ENCODE data around the gene UGT2A2.
"Not testable (repeated sequence)": the region's sequence is repeated elsewhere in the genome, so short reads cannot be mapped to it uniquely, and the experiment has no call there.

The UGT2A2 gene

DNA sequence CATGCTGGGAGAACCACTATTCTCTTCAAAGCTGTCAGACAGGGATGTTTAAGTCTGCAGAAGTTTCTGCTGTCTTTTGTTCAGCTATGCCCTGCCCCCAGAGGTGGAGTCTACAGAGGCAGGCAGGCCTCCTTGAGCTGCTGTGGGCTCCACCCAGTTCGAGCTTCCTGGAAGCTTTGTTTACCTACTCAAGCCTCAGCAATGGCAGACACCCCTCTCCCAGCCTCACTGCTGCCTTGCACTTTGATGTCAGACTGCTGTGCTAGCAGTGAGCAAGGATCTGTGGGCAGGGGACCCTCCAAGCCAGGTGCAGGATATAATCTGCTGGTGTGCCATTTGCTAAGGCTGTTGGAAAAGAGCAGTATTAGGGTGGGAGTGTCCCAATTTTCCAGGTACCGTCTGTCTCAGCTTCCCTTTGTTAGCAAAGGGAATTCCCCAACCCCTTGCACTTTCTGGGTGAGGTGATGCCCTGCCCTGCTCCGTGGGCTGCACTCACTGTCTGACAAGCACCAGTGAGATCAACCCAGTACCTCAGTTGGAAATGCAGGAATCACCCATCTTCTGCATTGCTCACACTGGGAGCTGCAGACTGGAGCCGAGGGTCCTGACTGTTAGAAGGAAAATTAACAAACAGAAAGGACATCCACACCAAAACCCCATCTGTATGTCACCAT lies 21.8 kb upstream of the UGT2A2 start:
- not testable (repeated sequence) for H2BK120ac ChIP-seq (ENCODE audit: low read depth, low read length); H3K27me3 ChIP-seq (ENCODE audit: control insufficient read depth in 1 of 2, insufficient read depth in 1 of 2, low read length in 2 of 2); H3K4me2 ChIP-seq (ENCODE audit: low read length, poor library complexity, severe bottlenecking); H3K9ac ChIP-seq (ENCODE audit: low read length); H3K14ac ChIP-seq (ENCODE audit: low read length in 2 of 2); H3K18ac ChIP-seq (ENCODE audit: low read depth in 1 of 2, low read length in 2 of 2); H2AFZ ChIP-seq (ENCODE audit: low read depth, low read length); H3K4me3 ChIP-seq (ENCODE audit: insufficient read depth in 1 of 2, low read depth in 1 of 2, low read length in 2 of 2); DNase-seq; H4K8ac ChIP-seq (ENCODE audit: low read length); H3K79me1 ChIP-seq (replicated peaks; ENCODE audit: low read length, poor library complexity, severe bottlenecking); H2BK12ac ChIP-seq (ENCODE audit: low read length in 2 of 2); H3K27ac ChIP-seq (ENCODE audit: low read length, poor library complexity, severe bottlenecking); H3K9me3 ChIP-seq (ENCODE audit: control insufficient read depth, low read length); H4K91ac ChIP-seq (ENCODE audit: low read length); H3K4ac ChIP-seq (ENCODE audit: low read depth in 1 of 2, low read length in 2 of 2); H3K23ac ChIP-seq (ENCODE audit: low read length in 2 of 2); H2AK5ac ChIP-seq (ENCODE audit: low read length, severe bottlenecking); H3K4me1 ChIP-seq (ENCODE audit: control insufficient read depth, insufficient read depth, low read depth, low read length); H2BK5ac ChIP-seq (ENCODE audit: low read depth, low read length, poor library complexity, severe bottlenecking); H2BK15ac ChIP-seq (ENCODE audit: low read depth, poor library complexity, severe bottlenecking); H3K36me3 ChIP-seq (ENCODE audit: control insufficient read depth in 1 of 2, insufficient read depth in 2 of 2, low read depth in 1 of 2, low read length in 2 of 2)
- 61% methylated on average over 3 of the region's 4 CpGs for WGBS

DNA sequence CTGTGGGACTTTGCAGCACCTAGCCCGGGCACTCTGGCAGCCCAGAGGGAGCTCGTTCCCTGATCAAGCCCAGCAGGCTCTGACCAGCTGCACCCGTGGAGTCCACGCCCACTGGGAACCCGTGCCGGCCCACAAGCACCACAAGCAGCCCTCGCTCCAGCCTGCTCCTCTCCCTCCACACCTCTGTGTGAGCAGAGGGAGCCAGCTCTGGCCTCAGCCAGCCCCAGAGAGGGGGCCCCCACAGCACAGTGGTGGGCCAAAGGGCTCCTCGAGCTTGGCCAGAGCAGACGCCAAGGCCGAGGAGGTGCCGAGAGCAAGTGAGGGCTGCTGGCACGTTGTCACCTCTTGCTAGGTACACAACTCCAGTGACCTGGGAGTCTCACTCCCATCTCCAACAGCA lies 18.7 kb upstream of the UGT2A2 start:
- WGBS, result 84% methylated on average over 12 of the region's 12 CpGs

DNA sequence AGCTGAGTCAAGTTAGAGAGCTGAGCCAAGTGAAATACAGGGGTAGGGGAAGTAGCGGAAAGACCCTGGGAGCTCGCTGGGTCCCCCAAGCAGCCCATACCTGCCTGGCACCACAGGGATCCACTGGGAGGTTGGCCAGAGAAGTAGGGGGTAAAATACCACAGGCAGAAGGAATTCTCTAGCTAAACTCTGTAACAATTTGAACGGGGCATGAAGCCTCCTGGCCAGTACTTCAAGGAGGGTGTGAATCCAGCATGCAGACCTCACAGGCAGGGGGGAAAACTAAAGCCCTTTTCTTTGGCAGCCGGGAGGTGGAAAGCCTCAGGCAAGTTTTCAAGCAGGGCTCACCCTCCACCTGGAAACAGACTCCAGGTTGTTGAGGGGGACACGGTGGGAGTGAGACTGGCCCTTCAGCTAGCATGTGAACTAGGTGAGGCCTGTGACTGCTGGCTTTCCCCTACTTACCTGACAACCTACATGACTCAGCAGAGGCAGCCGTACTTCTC lies 17.3 kb upstream of the UGT2A2 start:
- Histone ChIP-seq H3K4me2 (ENCODE audit: low read length, poor library complexity, severe bottlenecking) (no peak overlapping the region), H4K91ac (ENCODE audit: low read length) (no peak overlapping the region), H2BK120ac (ENCODE audit: low read depth, low read length) (no peak overlapping the region), H3K14ac (ENCODE audit: low read length in 2 of 2) (no peak overlapping the region), H3K4me1 (ENCODE audit: control insufficient read depth, insufficient read depth, low read depth, low read length) (no peaks in the 10 kb centered on the region), H2BK12ac (ENCODE audit: low read length in 2 of 2) (no peak overlapping the region), H3K4ac (ENCODE audit: low read depth in 1 of 2, low read length in 2 of 2) (no peak overlapping the region), H3K9ac (ENCODE audit: low read length) (no peak overlapping the region), H3K36me3 (ENCODE audit: control insufficient read depth in 1 of 2, insufficient read depth in 2 of 2, low read depth in 1 of 2, low read length in 2 of 2) (no peaks in the 10 kb centered on the region), H2AFZ (ENCODE audit: low read depth, low read length) (no peak overlapping the region), H4K8ac (ENCODE audit: low read length) (no peak overlapping the region), H2BK15ac (ENCODE audit: low read depth, poor library complexity, severe bottlenecking) (no peak overlapping the region), H2AK5ac (ENCODE audit: low read length, severe bottlenecking) (no peak overlapping the region), H3K23ac (ENCODE audit: low read length in 2 of 2) (no peak overlapping the region), H2BK5ac (ENCODE audit: low read depth, low read length, poor library complexity, severe bottlenecking) (no peak overlapping the region), H3K79me1 (replicated peaks; ENCODE audit: low read length, poor library complexity, severe bottlenecking) (no peaks in the 10 kb centered on the region), H3K27ac (ENCODE audit: low read length, poor library complexity, severe bottlenecking) (no peak overlapping the region), H3K9me3 (ENCODE audit: control insufficient read depth, low read length) (no peaks in the 10 kb centered on the region), H3K4me3 (ENCODE audit: insufficient read depth in 1 of 2, low read depth in 1 of 2, low read length in 2 of 2) (no peak overlapping the region), H3K18ac (ENCODE audit: low read depth in 1 of 2, low read length in 2 of 2) (no peak overlapping the region), H3K27me3 (ENCODE audit: control insufficient read depth in 1 of 2, insufficient read depth in 1 of 2, low read length in 2 of 2) (no peaks in the 10 kb centered on the region)
- no peak for DNase-seq
- 69% methylated on average over 6 of the region's 6 CpGs for WGBS

More for the DNA sequence above, 18.7 kb upstream of the UGT2A2 start:
- Histone ChIP-seq H3K9ac (ENCODE audit: low read length) (no peak overlapping the region), H2AK5ac (ENCODE audit: low read length, severe bottlenecking) (no peak overlapping the region), H2BK12ac (ENCODE audit: low read length in 2 of 2) (no peak overlapping the region), H3K4ac (ENCODE audit: low read depth in 1 of 2, low read length in 2 of 2) (no peak overlapping the region), H2BK120ac (ENCODE audit: low read depth, low read length) (no peak overlapping the region), H3K79me1 (replicated peaks; ENCODE audit: low read length, poor library complexity, severe bottlenecking) (no peaks in the 10 kb centered on the region), H3K14ac (ENCODE audit: low read length in 2 of 2) (no peak overlapping the region), H3K4me2 (ENCODE audit: low read length, poor library complexity, severe bottlenecking) (no peak overlapping the region), H3K4me1 (ENCODE audit: control insufficient read depth, insufficient read depth, low read depth, low read length) (no peaks in the 10 kb centered on the region), H4K91ac (ENCODE audit: low read length) (no peak overlapping the region), H3K36me3 (ENCODE audit: control insufficient read depth in 1 of 2, insufficient read depth in 2 of 2, low read depth in 1 of 2, low read length in 2 of 2) (no peaks in the 10 kb centered on the region), H2BK15ac (ENCODE audit: low read depth, poor library complexity, severe bottlenecking) (no peak overlapping the region), H3K23ac (ENCODE audit: low read length in 2 of 2) (no peak overlapping the region), H3K9me3 (ENCODE audit: control insufficient read depth, low read length) (no peaks in the 10 kb centered on the region), H3K4me3 (ENCODE audit: insufficient read depth in 1 of 2, low read depth in 1 of 2, low read length in 2 of 2) (no peak overlapping the region), H3K27me3 (ENCODE audit: control insufficient read depth in 1 of 2, insufficient read depth in 1 of 2, low read length in 2 of 2) (no peaks in the 10 kb centered on the region), H2AFZ (ENCODE audit: low read depth, low read length) (no peak overlapping the region), H2BK5ac (ENCODE audit: low read depth, low read length, poor library complexity, severe bottlenecking) (no peak overlapping the region), H4K8ac (ENCODE audit: low read length) (no peak overlapping the region), H3K18ac (ENCODE audit: low read depth in 1 of 2, low read length in 2 of 2) (no peak overlapping the region), H3K27ac (ENCODE audit: low read length, poor library complexity, severe bottlenecking) (no peak overlapping the region)
- no peak for DNase-seq

DNA sequence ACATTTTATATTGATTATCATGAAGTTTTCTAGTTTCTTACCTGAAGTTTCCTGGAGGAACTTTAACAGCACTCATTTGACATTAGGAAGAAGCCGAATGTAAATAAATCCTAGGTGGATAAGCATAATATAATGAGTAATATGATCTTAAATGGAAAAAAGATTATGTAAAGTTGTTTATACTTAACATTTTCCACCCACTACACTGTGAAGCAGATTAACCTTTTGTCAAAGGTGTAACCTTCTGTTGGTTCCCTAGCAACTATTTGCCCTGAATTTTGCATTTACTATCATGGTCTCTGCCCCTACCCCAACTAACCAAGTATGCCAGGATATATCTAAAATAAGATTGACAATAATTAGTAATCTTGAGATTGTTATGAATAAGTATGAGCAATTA lies 13.7 kb upstream of the UGT2A2 start, which contains the start of gene UGT2A1:
UGT2A1 (minus strand) TSS at position 101 of the 400 bp plus-strand sequence. CDS start 5,603 bp downstream, outside the sequence.
- Histone ChIP-seq H3K27ac (ENCODE audit: low read length, poor library complexity, severe bottlenecking) (no peak within 1 kb of the TSS), H3K23ac (ENCODE audit: low read length in 2 of 2) (no peak within 1 kb of the TSS), H2BK15ac (ENCODE audit: low read depth, poor library complexity, severe bottlenecking) (no peak within 1 kb of the TSS), H3K4me2 (ENCODE audit: low read length, poor library complexity, severe bottlenecking) (no peak within 1 kb of the TSS), H2BK120ac (ENCODE audit: low read depth, low read length) (no peak within 1 kb of the TSS), H3K4ac (ENCODE audit: low read depth in 1 of 2, low read length in 2 of 2) (no peak within 1 kb of the TSS), H3K14ac (ENCODE audit: low read length in 2 of 2) (no peak within 1 kb of the TSS), H2AK5ac (ENCODE audit: low read length, severe bottlenecking) (no peak within 1 kb of the TSS), H2BK12ac (ENCODE audit: low read length in 2 of 2) (no peak within 1 kb of the TSS), H3K9me3 (ENCODE audit: control insufficient read depth, low read length) (no peaks in the 10 kb centered on the region), H4K91ac (ENCODE audit: low read length) (no peak within 1 kb of the TSS), H3K27me3 (ENCODE audit: control insufficient read depth in 1 of 2, insufficient read depth in 1 of 2, low read length in 2 of 2) (no peaks in the 10 kb centered on the region), H3K18ac (ENCODE audit: low read depth in 1 of 2, low read length in 2 of 2) (no peak within 1 kb of the TSS), H2AFZ (ENCODE audit: low read depth, low read length) (no peak within 1 kb of the TSS), H2BK5ac (ENCODE audit: low read depth, low read length, poor library complexity, severe bottlenecking) (no peak within 1 kb of the TSS), H3K36me3 (ENCODE audit: control insufficient read depth in 1 of 2, insufficient read depth in 2 of 2, low read depth in 1 of 2, low read length in 2 of 2) (no peaks in the 10 kb centered on the region), H3K9ac (ENCODE audit: low read length) (no peak within 1 kb of the TSS), H4K8ac (ENCODE audit: low read length) (no peak within 1 kb of the TSS), H3K4me1 (ENCODE audit: control insufficient read depth, insufficient read depth, low read depth, low read length) (no peaks in the 10 kb centered on the region), H3K4me3 (ENCODE audit: insufficient read depth in 1 of 2, low read depth in 1 of 2, low read length in 2 of 2) (no peak within 1 kb of the TSS), H3K79me1 (replicated peaks; ENCODE audit: low read length, poor library complexity, severe bottlenecking) (no peaks in the 10 kb centered on the region)
- no CpG with 5 or more reads among the region's 1 CpG for WGBS
- no peak for DNase-seq
